Aorta (tissue), 5 donors: ENCODE results near the gene CCDC7. TPM values are rescaled to one million over a fixed set of nuclear protein-coding genes. Genes with fewer than 3 reads are reported as not detected.
"Not testable (repeated sequence)": the region's sequence is repeated elsewhere in the genome, so short reads cannot be mapped to it uniquely, and the experiment has no call there.

Experiments used
- ATAC-seq: fragments of 200-7000 bp; cut with Tn5 transposase; one replicate; pipeline ENCODE4 v1.9.1; 2022; ENCODE audit warnings: moderate library complexity; ENCODE audit not compliant: low FRiP score
- DNase-seq, 2 donors: peaks; one replicate each; pipeline ENCODE4 v3.0.0-alpha.2; 2020
- H3K27ac ChIP-seq, 2 donors: one replicate each; pipeline ENCODE4 v1.5.1; 2013; ENCODE audit warnings: low read length in 2 of 2, mild to moderate bottlenecking in 2 of 2, moderate library complexity in 2 of 2, control low read depth in 1 of 2, inconsistent platforms in 1 of 2, low read depth in 1 of 2
- H3K27me3 ChIP-seq, 2 donors: one replicate each; pipeline ENCODE4 v1.6.1; 2013; ENCODE audit warnings: control low read depth in 1 of 2, low read length in 1 of 2, mild to moderate bottlenecking in 1 of 2, moderate library complexity in 1 of 2; ENCODE audit not compliant: insufficient read depth in 2 of 2, control insufficient read depth in 1 of 2
- H3K36me3 ChIP-seq, 2 donors: one replicate each; pipeline ENCODE4 v1.6.1; 2013; ENCODE audit warnings: control low read depth in 1 of 2, low read length in 1 of 2, mild to moderate bottlenecking in 1 of 2; ENCODE audit not compliant: insufficient read depth in 2 of 2, control insufficient read depth in 1 of 2
- H3K4me1 ChIP-seq, 2 donors: one replicate each; pipeline ENCODE4 v1.6.1; 2013; ENCODE audit warnings: low read length in 2 of 2, control low read depth in 1 of 2, mild to moderate bottlenecking in 1 of 2, moderate library complexity in 1 of 2; ENCODE audit not compliant: insufficient read depth in 2 of 2, control insufficient read depth in 1 of 2
- H3K4me3 ChIP-seq, 2 donors: one replicate each; pipeline ENCODE4 v1.5.1; 2013; ENCODE audit warnings: low read length in 2 of 2, control low read depth in 1 of 2, mild to moderate bottlenecking in 1 of 2
- H3K9me3 ChIP-seq: one replicate; pipeline ENCODE4 v1.6.1; 2013; ENCODE audit warnings: mild to moderate bottlenecking, low read length; ENCODE audit not compliant: control insufficient read depth
- WGBS, 2 donors: extraction: QIAGEN DNeasy Blood & Tissue Kit; methylation state at CpG; one replicate each; pipeline ENCODE4 v1.1.7; 2013; 5-methylcytosine and 5-hydroxymethylcytosine counted together
- intact Hi-C, 2 donors: fragments of 100-400 bp; cut with DNase I; formaldehyde crosslinking; loops; one replicate each; pipeline versions ENCODE4 v1.14.2 to v1.15.0; 2022
- polyA plus RNA-seq, 2 donors: library from polyadenylated mRNA; stranded (reverse); fragments of 200-250 nt; gene quantifications; one replicate each; pipeline ENCODE4 v1.2.3, GENCODE V29; 2013
- total RNA-seq, 2 donors: library from RNA; stranded (reverse); fragmentation: NEBNext Ultra II Directional; extraction: Animal tissue kit (Norgen Biotek cat#: 25700); gene quantifications; one replicate each; pipeline ENCODE4 v1.2.1, GENCODE V29; 2021
- donor health status: healthy with polysubstance abuse.
- donor health status: Bipolar disorder and iron deficiency.
- donor health status: DM: no; HTN: no; CAD: no.
- donor health status: DM: no; HTN: no; CAD: no.
- donor health status: DM: yes; HTN: yes; CAD: no.

The CCDC7 gene
- total and polyA plus RNA-seq, 4 donors, result 0.25 to 47.2 (median 24.2) TPM

- no peak for ATAC-seq
- Histone ChIP-seq H3K4me3 (no peak overlapping the region), H3K36me3 (peaks cover 0 to 6% of the 10 kb centered on the region in 2 donors), H3K27me3 (no peaks in the 10 kb centered on the region), H3K9me3 (no peaks in the 10 kb centered on the region), H3K27ac (no peak overlapping the region), H3K4me1 (no peaks in the 10 kb centered on the region)
- WGBS, 2 donors, result 80 to 87% methylated on average over 2 of the region's 2 CpGs
- intact Hi-C loops, result no loop called here
- DNase-seq, result no peak
These were observed 448.1 kb downstream of the CCDC7 start for GRCh38 chr10:32893916-32894664.

- not testable (repeated sequence) for H3K27me3 ChIP-seq, H3K4me3 ChIP-seq, H3K9me3 ChIP-seq, DNase-seq, H3K27ac ChIP-seq, H3K36me3 ChIP-seq, ATAC-seq, H3K4me1 ChIP-seq
- 81 to 84% methylated on average over 7 of the region's 7 CpGs for WGBS, 2 donors
- intact Hi-C loops, result loop anchor here in 1 of 2 donors (5.0 kb wide), 1 partner anchor 112 kb away; no protein-coding TSS in a partner anchor
These were observed 449.4 kb downstream of the CCDC7 start for GRCh38 chr10:32895200-32895968.

- intact Hi-C loops, result no loop called here
- Histone ChIP-seq H3K27ac (no peak overlapping the region), H3K9me3 (no peaks in the 10 kb centered on the region), H3K4me3 (no peak overlapping the region), H3K36me3 (peaks cover 3 to 9% of the 10 kb centered on the region in 2 donors), H3K4me1 (no peaks in the 10 kb centered on the region), H3K27me3 (no peaks in the 10 kb centered on the region)
- no peak for DNase-seq
- WGBS, 2 donors, result 73 to 81% methylated on average over 9 of the region's 9 CpGs
- ATAC-seq, result no peak
These were observed 455.9 kb downstream of the CCDC7 start for GRCh38 chr10:32901815-32902214.

DNA sequence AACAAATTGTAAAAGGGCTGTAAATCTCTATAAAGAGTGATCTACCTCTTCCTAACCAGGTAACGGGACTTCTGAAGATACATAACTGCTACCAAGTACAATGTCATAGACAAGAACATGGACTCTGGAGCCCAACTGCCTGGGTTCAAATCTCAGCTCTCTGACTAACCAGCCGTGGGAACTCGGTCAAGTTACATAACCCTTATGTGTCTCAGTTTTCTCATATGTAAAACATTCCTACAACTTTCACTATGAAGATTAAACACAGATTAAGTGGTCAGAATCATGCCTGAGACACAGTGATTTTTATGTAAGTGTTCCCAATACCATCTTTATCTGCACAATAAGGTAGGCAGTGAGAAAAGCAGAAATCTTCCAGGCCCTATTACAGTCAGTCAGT lies 459.5 kb downstream of the CCDC7 start:
- Histone ChIP-seq H3K4me3 (no peak overlapping the region), H3K9me3 (no peaks in the 10 kb centered on the region), H3K4me1 (no peaks in the 10 kb centered on the region), H3K27ac (no peak overlapping the region), H3K36me3 (peaks cover 3 to 7% of the 10 kb centered on the region in 2 donors), H3K27me3 (no peaks in the 10 kb centered on the region)
- WGBS, 2 donors, result 72 to 79% methylated on average over 3 of the region's 3 CpGs
- ATAC-seq (no peak), DNase-seq (no peak)
- intact Hi-C loops, result no loop called here

GRCh38 chr10:32906595-32906994 lies 460.7 kb downstream of the CCDC7 start:
- Histone ChIP-seq H3K9me3 (no peaks in the 10 kb centered on the region), H3K4me3 (no peak overlapping the region), H3K27ac (no peak overlapping the region), H3K36me3 (peaks cover 4 to 7% of the 10 kb centered on the region in 2 donors), H3K4me1 (no peaks in the 10 kb centered on the region), H3K27me3 (no peaks in the 10 kb centered on the region)
- intact Hi-C loops, result no loop called here
- DNase-seq (no peak), ATAC-seq (no peak)
- WGBS, 2 donors, result 89% methylated on average over 4 of the region's 4 CpGs

DNA sequence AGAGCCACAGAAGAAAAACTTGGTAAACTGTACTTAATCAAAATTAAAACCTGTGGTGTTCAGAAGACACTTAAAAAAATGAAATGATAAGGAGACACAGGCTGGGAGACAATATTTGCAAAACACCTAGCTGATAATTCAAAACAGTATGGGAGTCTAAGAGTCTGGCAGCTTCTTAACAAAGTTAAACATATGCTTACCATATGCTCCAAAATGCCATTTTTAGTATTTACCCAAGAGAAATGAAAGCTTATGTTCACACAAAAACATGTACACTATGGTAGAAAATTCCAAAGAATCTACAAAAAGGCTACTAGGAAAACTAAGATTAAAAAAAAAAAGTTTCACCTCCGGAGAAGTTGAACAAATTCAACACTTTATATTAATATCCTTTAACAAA lies 463.5 kb downstream of the CCDC7 start:
- no peaks in the 10 kb centered on the region for H3K4me1 ChIP-seq
- H3K9me3 ChIP-seq, result no peaks in the 10 kb centered on the region
- no peak overlapping the region for H3K4me3 ChIP-seq
- WGBS, 2 donors, result 26 to 44% methylated on average over 1 of the region's 1 CpG
- no peak overlapping the region for H3K27ac ChIP-seq
- no peaks in the 10 kb centered on the region for H3K27me3 ChIP-seq
- intact Hi-C loops, result no loop called here
- ATAC-seq (no peak), DNase-seq (no peak)
- H3K36me3 ChIP-seq, result peaks cover 4 to 9% of the 10 kb centered on the region in 2 donors

GRCh38 chr10:32909970-32910369 lies 464.0 kb downstream of the CCDC7 start:
- H3K9me3 ChIP-seq, H3K4me3 ChIP-seq, H3K4me1 ChIP-seq, H3K36me3 ChIP-seq, DNase-seq, H3K27me3 ChIP-seq, intact Hi-C loops, ATAC-seq, H3K27ac ChIP-seq: not testable (repeated sequence)
- 56 to 59% methylated on average over 5 of the region's 7 CpGs for WGBS, 2 donors

DNA sequence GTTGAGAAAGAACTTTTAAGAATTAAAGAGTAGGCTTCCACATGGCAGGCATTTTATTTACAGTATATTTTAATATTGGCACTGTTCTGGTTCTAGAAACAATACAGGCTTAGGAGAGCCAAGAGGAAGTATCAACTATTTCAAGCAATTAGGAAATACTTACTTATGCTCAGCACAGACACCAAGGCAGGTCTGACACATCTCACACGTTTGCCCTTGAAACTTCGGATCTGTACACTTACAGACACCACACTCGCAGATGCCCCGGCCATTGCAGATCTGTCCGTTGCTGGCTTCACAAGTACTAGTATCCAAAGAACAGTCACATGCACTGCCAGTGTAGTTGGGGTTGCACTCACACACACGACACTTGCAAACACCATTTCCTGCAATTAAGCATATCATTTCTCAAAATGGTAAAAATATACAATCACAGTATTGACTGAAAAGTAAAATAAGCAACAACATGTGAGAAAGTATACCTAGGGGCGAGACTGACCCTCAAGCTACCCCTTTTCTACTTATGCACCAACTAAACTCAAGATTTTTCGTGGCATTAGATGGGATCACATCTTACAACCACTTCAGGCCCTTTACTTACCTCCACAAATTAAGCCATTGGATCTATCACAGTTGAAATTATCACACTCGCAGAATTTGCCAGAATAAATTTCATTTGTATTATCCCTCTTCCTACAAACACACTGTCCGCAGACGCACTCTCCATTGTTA lies 465.5 kb downstream of the CCDC7 start:
- ATAC-seq, result no peak
- no peak for DNase-seq
- Histone ChIP-seq H3K9me3 (no peaks in the 10 kb centered on the region), H3K4me1 (no peaks in the 10 kb centered on the region), H3K4me3 (no peak overlapping the region), H3K36me3 (peaks cover 2 to 9% of the 10 kb centered on the region in 2 donors), H3K27ac (no peak overlapping the region), H3K27me3 (no peaks in the 10 kb centered on the region)
- intact Hi-C loops, result no loop called here
- 88 to 91% methylated on average over 11 of the region's 11 CpGs for WGBS, 2 donors
